Mesendoderm (in vitro differentiated cells): Measurements from ENCODE around the gene DENND1A.

Experiments used
- DNase-seq: peaks from one replicate; pipeline ENCODE4 v3.0.0; 2013
- H2AK5ac ChIP-seq: 2 replicates; pipeline ENCODE4 v1.6.1; 2013; ENCODE audit warnings: low read length, inconsistent platforms
- H2BK120ac ChIP-seq: 2 replicates; pipeline ENCODE4 v1.6.1; 2013; ENCODE audit warnings: low read depth, mild to moderate bottlenecking, low read length, moderate library complexity, mixed read lengths
- H2BK15ac ChIP-seq: replicated peaks from 2 replicates; pipeline ENCODE4 v1.6.1; 2013; ENCODE audit warnings: low read depth, mild to moderate bottlenecking, moderate library complexity
- H2BK5ac ChIP-seq: 2 replicates; pipeline ENCODE4 v1.6.1; 2013; ENCODE audit warnings: low read length, inconsistent platforms
- H3K18ac ChIP-seq: 2 replicates; pipeline ENCODE4 v1.6.1; 2013; ENCODE audit warnings: mild to moderate bottlenecking, low read length, mixed read lengths
- H3K23ac ChIP-seq: one replicate; pipeline ENCODE4 v1.6.1; 2013; ENCODE audit warnings: low read length
- H3K27ac ChIP-seq: 2 replicates; pipeline ENCODE4 v1.5.1; 2013; ENCODE audit warnings: low read depth, mild to moderate bottlenecking, inconsistent platforms, low read length, moderate library complexity
- H3K27me3 ChIP-seq: 2 replicates; pipeline ENCODE4 v1.6.1; 2013; ENCODE audit warnings: low read length, control low read depth, mild to moderate bottlenecking, inconsistent platforms; ENCODE audit not compliant: insufficient read depth, poor library complexity
- H3K36me3 ChIP-seq: 2 replicates; pipeline ENCODE4 v1.6.1; 2013; ENCODE audit warnings: low read length, inconsistent platforms; ENCODE audit not compliant: control insufficient read depth, insufficient read depth
- H3K4ac ChIP-seq: one replicate; pipeline ENCODE4 v1.6.1; 2013; ENCODE audit warnings: low read depth, mild to moderate bottlenecking, low read length, moderate library complexity
- H3K4me1 ChIP-seq: 2 replicates; pipeline ENCODE4 v1.6.1; 2013; ENCODE audit warnings: low read depth, low read length, inconsistent platforms; ENCODE audit not compliant: control insufficient read depth
- H3K4me2 ChIP-seq: 2 replicates; pipeline ENCODE4 v1.6.1; 2013; ENCODE audit warnings: low read length
- H3K4me3 ChIP-seq: 2 replicates; pipeline ENCODE4 v1.5.1; 2013; ENCODE audit warnings: mild to moderate bottlenecking, low read length
- H3K56ac ChIP-seq: one replicate; pipeline ENCODE4 v1.6.1; 2013; ENCODE audit warnings: low read length
- H3K79me1 ChIP-seq: 2 replicates; pipeline ENCODE4 v1.6.1; 2013; ENCODE audit warnings: low read length, inconsistent platforms
- H3K79me2 ChIP-seq: 2 replicates; pipeline ENCODE4 v1.6.1; 2013; ENCODE audit warnings: mild to moderate bottlenecking, low read length; ENCODE audit not compliant: control insufficient read depth, insufficient read depth
- H3K9ac ChIP-seq: 2 replicates; pipeline ENCODE4 v1.6.1; 2013; ENCODE audit warnings: low read length, inconsistent platforms
- H4K5ac ChIP-seq: one replicate; pipeline ENCODE4 v1.6.1; 2013; ENCODE audit warnings: low read length
- H4K8ac ChIP-seq: one replicate; pipeline ENCODE4 v1.6.1; 2013; ENCODE audit warnings: low read depth, mild to moderate bottlenecking, control low read depth, low read length, moderate library complexity
- WGBS: extraction: QIAGEN DNeasy Blood & Tissue Kit; methylation state at CpG from one replicate; pipeline ENCODE4 v1.1.7; 2013; ENCODE audit warnings: low lambda C conversion rate, missing lambda C conversion rate; ENCODE audit not compliant: insufficient coverage; ENCODE audit errors: extremely low coverage; 5-methylcytosine and 5-hydroxymethylcytosine counted together

DENND1A gene

GRCh38 chr9:123697686-123698085, 232.2 kb downstream of the DENND1A start:
- Histone ChIP-seq H3K23ac (no peak overlapping the region), H3K27ac (no peak overlapping the region), H3K4me2 (no peak overlapping the region), H3K18ac (no peak overlapping the region), H3K27me3 (no peaks in the 10 kb centered on the region), H3K9ac (no peak overlapping the region), H3K4me3 (no peak overlapping the region), H2BK120ac (no peak overlapping the region), H3K79me2 (no peaks in the 10 kb centered on the region), H3K56ac (no peak overlapping the region), H3K4ac (no peak overlapping the region), H3K36me3 (no peaks in the 10 kb centered on the region), H2AK5ac (no peak overlapping the region), H3K4me1 (no peaks in the 10 kb centered on the region), H4K8ac (no peak overlapping the region), H2BK15ac (no peak overlapping the region), H3K79me1 (no peaks in the 10 kb centered on the region), H2BK5ac (no peak overlapping the region), H4K5ac (no peak overlapping the region)
- no peak for DNase-seq
- no CpG with 5 or more reads among the region's 2 CpGs for WGBS

GRCh38 chr9:123696476-123696875, 233.4 kb downstream of the DENND1A start:
- H3K36me3 ChIP-seq: no peaks in the 10 kb centered on the region
- H3K9ac ChIP-seq: no peak overlapping the region
- no peak overlapping the region for H3K18ac ChIP-seq
- H3K27ac ChIP-seq: no peak overlapping the region
- H2AK5ac ChIP-seq: no peak overlapping the region
- no peak overlapping the region for H4K5ac ChIP-seq
- H3K4me2 ChIP-seq: no peak overlapping the region
- no peaks in the 10 kb centered on the region for H3K79me2 ChIP-seq
- H2BK120ac ChIP-seq: no peak overlapping the region
- no peaks in the 10 kb centered on the region for H3K27me3 ChIP-seq
- H2BK5ac ChIP-seq: no peak overlapping the region
- H3K4ac ChIP-seq: no peak overlapping the region
- no peak overlapping the region for H3K56ac ChIP-seq
- H3K4me3 ChIP-seq: no peak overlapping the region
- no peak overlapping the region for H4K8ac ChIP-seq
- H3K4me1 ChIP-seq: no peaks in the 10 kb centered on the region
- no peaks in the 10 kb centered on the region for H3K79me1 ChIP-seq
- DNase-seq: no peak
- no CpG with 5 or more reads among the region's 4 CpGs for WGBS
- no peak overlapping the region for H2BK15ac ChIP-seq
- no peak overlapping the region for H3K23ac ChIP-seq

- H3K36me3 ChIP-seq: no peaks in the 10 kb centered on the region
- DNase-seq: no peak
Measured at GRCh38 chr9:123695386-123695785, 234.5 kb downstream of the DENND1A start.

GRCh38 chr9:123691765-123692303, 238.1 kb downstream of the DENND1A start:
- WGBS: no CpG with 5 or more reads among the region's 3 CpGs

More at GRCh38 chr9:123695386-123695785, 234.5 kb downstream of the DENND1A start:
- Histone ChIP-seq H3K18ac (no peak overlapping the region), H3K23ac (no peak overlapping the region), H3K4me2 (no peak overlapping the region), H3K79me2 (no peaks in the 10 kb centered on the region), H3K9ac (no peak overlapping the region), H3K27ac (no peak overlapping the region), H3K56ac (no peak overlapping the region), H2AK5ac (no peak overlapping the region), H2BK5ac (no peak overlapping the region), H2BK15ac (no peak overlapping the region), H3K79me1 (no peaks in the 10 kb centered on the region), H3K27me3 (no peaks in the 10 kb centered on the region), H3K4me3 (no peak overlapping the region), H4K5ac (no peak overlapping the region), H3K4ac (no peak overlapping the region), H3K4me1 (no peaks in the 10 kb centered on the region), H4K8ac (no peak overlapping the region), H2BK120ac (no peak overlapping the region)
- WGBS: no CpG with 5 or more reads among the region's 3 CpGs

GRCh38 chr9:123689701-123690428, 240.1 kb downstream of the DENND1A start:
- no peaks in the 10 kb centered on the region for H3K79me2 ChIP-seq
- WGBS: no CpG with 5 or more reads among the region's 5 CpGs
- H2BK120ac ChIP-seq: no peak overlapping the region
- no peak overlapping the region for H3K9ac ChIP-seq
- no peak overlapping the region for H2BK15ac ChIP-seq
- no peak overlapping the region for H3K4ac ChIP-seq
- H3K4me2 ChIP-seq: no peak overlapping the region
- H3K18ac ChIP-seq: no peak overlapping the region
- H2BK5ac ChIP-seq: no peak overlapping the region
- no peak overlapping the region for H3K56ac ChIP-seq
- H4K8ac ChIP-seq: no peak overlapping the region
- no peaks in the 10 kb centered on the region for H3K27me3 ChIP-seq
- no peak overlapping the region for H3K4me3 ChIP-seq
- no peaks in the 10 kb centered on the region for H3K79me1 ChIP-seq
- no peak overlapping the region for H2AK5ac ChIP-seq
- H4K5ac ChIP-seq: no peak overlapping the region
- peaks cover 2% of the 10 kb centered on the region for H3K4me1 ChIP-seq
- H3K23ac ChIP-seq: no peak overlapping the region
- no peak overlapping the region for H3K27ac ChIP-seq
- DNase-seq: no peak
- no peaks in the 10 kb centered on the region for H3K36me3 ChIP-seq

More at GRCh38 chr9:123691765-123692303, 238.1 kb downstream of the DENND1A start:
- DNase-seq: no peak
- Histone ChIP-seq H3K27ac (no peak overlapping the region), H2BK15ac (no peak overlapping the region), H3K79me1 (no peaks in the 10 kb centered on the region), H3K9ac (no peak overlapping the region), H3K36me3 (no peaks in the 10 kb centered on the region), H3K18ac (no peak overlapping the region), H3K4ac (no peak overlapping the region), H2BK5ac (no peak overlapping the region), H4K5ac (no peak overlapping the region), H3K4me1 (no peaks in the 10 kb centered on the region), H3K56ac (no peak overlapping the region), H2AK5ac (no peak overlapping the region), H3K79me2 (no peaks in the 10 kb centered on the region), H3K4me3 (no peak overlapping the region), H3K23ac (no peak overlapping the region), H2BK120ac (no peak overlapping the region), H3K27me3 (no peaks in the 10 kb centered on the region), H3K4me2 (no peak overlapping the region), H4K8ac (no peak overlapping the region)
